H1 (cell line): Measurements from ENCODE around the gene ECI2. TPM values are rescaled to one million over a fixed set of nuclear protein-coding genes. Genes with fewer than 3 reads are reported as not detected.

Source experiments
- CREB1 ChIP-seq: IDR thresholded peaks from 2 replicates; pipeline ENCODE4 v1.6.1; 2012; ENCODE audit warnings: inconsistent platforms
- NANOG ChIP-seq: IDR thresholded peaks from 2 replicates; pipeline ENCODE4 v1.6.1; 2011; ENCODE audit warnings: low read length, low read depth, mild to moderate bottlenecking, inconsistent platforms; ENCODE audit not compliant: insufficient read depth, poor library complexity, severe bottlenecking
- SUZ12 ChIP-seq: fragments of 200-600 bp; sonication (generic); IDR thresholded peaks from 2 replicates; pipeline ENCODE4 v1.6.1; 2012; ENCODE audit warnings: mild to moderate bottlenecking, inconsistent platforms, low read length, moderate library complexity, mixed read lengths
- TAF1 ChIP-seq: IDR thresholded peaks from 2 replicates; pipeline ENCODE4 v1.6.1; 2011; ENCODE audit warnings: mild to moderate bottlenecking, low read depth, low read length
- TCF12 ChIP-seq: IDR thresholded peaks from 2 replicates; pipeline ENCODE4 v1.6.1; 2011; ENCODE audit warnings: low read depth, mild to moderate bottlenecking, low read length
- polyA plus RNA-seq, 7 experiments: library from polyadenylated mRNA; depleted of rRNA in 3 of 7; stranded (reverse) in 5 of 7; unstranded in 2 of 7; fragments of >200 nt in 5 of 7; fragments of 200-250 nt in 2 of 7; gene quantifications; 1 replicate in 5 of 7; 2 replicates in 1 of 7; 4 replicates in 1 of 7; pipeline versions ENCODE4 v1.2.1 to v1.2.3, GENCODE V29; 2011 to 2013; ENCODE audit warnings: missing spikeins in 2 of 7, mixed read lengths in 2 of 7
- total RNA-seq: library from RNA; stranded (reverse); fragmentation: NEBNext Ultra II Directional; extraction: Animal tissue kit (Norgen Biotek cat#: 25700); gene quantifications from 2 replicates; pipeline ENCODE4 v1.2.1, GENCODE V29; 2021
- TF ChIP-seq, protein P1 (sequence below): fragments of 300-600 bp; sonication (generic); IDR thresholded peaks from 2 replicates; pipeline ENCODE4 v1.7.1; 2012; ENCODE audit warnings: low read length, moderate library complexity, mild to moderate bottlenecking, inconsistent platforms; ENCODE audit not compliant: insufficient replicate concordance

ECI2 gene
- total and polyA plus RNA-seq, 2 of the 8 experiments (the other 6 are each of a cell fraction or from before 2014, with no cell fraction given) = 40.4 to 70.8 TPM

DNA sequence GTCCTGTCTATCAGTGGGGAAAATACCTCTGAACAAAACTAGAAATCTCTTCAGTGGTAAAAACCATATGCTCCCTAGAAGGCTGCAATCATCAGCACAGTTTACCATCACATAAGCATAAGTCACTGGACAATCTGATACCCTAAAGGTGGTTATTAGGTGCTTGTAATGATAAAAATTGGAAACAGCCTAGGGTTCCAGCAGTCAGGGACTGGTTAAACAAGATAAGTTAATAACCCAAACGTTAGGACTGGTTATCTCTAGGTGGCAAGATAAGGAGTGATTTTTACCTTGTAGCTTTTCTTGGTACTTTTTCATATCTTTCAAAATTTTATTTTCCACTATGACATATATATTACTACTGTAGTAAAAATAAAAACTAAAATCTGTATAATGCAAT lies 11.0 kb downstream of the ECI2 start (continued):
- TF ChIP-seq, protein P1, sequence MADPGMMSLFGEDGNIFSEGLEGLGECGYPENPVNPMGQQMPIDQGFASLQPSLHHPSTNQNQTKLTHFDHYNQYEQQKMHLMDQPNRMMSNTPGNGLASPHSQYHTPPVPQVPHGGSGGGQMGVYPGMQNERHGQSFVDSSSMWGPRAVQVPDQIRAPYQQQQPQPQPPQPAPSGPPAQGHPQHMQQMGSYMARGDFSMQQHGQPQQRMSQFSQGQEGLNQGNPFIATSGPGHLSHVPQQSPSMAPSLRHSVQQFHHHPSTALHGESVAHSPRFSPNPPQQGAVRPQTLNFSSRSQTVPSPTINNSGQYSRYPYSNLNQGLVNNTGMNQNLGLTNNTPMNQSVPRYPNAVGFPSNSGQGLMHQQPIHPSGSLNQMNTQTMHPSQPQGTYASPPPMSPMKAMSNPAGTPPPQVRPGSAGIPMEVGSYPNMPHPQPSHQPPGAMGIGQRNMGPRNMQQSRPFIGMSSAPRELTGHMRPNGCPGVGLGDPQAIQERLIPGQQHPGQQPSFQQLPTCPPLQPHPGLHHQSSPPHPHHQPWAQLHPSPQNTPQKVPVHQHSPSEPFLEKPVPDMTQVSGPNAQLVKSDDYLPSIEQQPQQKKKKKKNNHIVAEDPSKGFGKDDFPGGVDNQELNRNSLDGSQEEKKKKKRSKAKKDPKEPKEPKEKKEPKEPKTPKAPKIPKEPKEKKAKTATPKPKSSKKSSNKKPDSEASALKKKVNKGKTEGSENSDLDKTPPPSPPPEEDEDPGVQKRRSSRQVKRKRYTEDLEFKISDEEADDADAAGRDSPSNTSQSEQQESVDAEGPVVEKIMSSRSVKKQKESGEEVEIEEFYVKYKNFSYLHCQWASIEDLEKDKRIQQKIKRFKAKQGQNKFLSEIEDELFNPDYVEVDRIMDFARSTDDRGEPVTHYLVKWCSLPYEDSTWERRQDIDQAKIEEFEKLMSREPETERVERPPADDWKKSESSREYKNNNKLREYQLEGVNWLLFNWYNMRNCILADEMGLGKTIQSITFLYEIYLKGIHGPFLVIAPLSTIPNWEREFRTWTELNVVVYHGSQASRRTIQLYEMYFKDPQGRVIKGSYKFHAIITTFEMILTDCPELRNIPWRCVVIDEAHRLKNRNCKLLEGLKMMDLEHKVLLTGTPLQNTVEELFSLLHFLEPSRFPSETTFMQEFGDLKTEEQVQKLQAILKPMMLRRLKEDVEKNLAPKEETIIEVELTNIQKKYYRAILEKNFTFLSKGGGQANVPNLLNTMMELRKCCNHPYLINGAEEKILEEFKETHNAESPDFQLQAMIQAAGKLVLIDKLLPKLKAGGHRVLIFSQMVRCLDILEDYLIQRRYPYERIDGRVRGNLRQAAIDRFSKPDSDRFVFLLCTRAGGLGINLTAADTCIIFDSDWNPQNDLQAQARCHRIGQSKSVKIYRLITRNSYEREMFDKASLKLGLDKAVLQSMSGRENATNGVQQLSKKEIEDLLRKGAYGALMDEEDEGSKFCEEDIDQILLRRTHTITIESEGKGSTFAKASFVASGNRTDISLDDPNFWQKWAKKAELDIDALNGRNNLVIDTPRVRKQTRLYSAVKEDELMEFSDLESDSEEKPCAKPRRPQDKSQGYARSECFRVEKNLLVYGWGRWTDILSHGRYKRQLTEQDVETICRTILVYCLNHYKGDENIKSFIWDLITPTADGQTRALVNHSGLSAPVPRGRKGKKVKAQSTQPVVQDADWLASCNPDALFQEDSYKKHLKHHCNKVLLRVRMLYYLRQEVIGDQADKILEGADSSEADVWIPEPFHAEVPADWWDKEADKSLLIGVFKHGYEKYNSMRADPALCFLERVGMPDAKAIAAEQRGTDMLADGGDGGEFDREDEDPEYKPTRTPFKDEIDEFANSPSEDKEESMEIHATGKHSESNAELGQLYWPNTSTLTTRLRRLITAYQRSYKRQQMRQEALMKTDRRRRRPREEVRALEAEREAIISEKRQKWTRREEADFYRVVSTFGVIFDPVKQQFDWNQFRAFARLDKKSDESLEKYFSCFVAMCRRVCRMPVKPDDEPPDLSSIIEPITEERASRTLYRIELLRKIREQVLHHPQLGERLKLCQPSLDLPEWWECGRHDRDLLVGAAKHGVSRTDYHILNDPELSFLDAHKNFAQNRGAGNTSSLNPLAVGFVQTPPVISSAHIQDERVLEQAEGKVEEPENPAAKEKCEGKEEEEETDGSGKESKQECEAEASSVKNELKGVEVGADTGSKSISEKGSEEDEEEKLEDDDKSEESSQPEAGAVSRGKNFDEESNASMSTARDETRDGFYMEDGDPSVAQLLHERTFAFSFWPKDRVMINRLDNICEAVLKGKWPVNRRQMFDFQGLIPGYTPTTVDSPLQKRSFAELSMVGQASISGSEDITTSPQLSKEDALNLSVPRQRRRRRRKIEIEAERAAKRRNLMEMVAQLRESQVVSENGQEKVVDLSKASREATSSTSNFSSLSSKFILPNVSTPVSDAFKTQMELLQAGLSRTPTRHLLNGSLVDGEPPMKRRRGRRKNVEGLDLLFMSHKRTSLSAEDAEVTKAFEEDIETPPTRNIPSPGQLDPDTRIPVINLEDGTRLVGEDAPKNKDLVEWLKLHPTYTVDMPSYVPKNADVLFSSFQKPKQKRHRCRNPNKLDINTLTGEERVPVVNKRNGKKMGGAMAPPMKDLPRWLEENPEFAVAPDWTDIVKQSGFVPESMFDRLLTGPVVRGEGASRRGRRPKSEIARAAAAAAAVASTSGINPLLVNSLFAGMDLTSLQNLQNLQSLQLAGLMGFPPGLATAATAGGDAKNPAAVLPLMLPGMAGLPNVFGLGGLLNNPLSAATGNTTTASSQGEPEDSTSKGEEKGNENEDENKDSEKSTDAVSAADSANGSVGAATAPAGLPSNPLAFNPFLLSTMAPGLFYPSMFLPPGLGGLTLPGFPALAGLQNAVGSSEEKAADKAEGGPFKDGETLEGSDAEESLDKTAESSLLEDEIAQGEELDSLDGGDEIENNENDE = no peak
- no peak for TF ChIP-seq TCF12
- TF ChIP-seq SUZ12 = no peak
- TF ChIP-seq TAF1 = no peak
- TF ChIP-seq CREB1 = no peak
- TF ChIP-seq NANOG = no peak
- TF ChIP-seq, all 59 proteins: peak for 0
